8988T (cell line): ENCODE measurements around the gene CAPN15.

ENCODE experiments used
- DNase-seq: peaks from one replicate; pipeline ENCODE4 v3.0.0; 2011

The CAPN15 gene

DNA sequence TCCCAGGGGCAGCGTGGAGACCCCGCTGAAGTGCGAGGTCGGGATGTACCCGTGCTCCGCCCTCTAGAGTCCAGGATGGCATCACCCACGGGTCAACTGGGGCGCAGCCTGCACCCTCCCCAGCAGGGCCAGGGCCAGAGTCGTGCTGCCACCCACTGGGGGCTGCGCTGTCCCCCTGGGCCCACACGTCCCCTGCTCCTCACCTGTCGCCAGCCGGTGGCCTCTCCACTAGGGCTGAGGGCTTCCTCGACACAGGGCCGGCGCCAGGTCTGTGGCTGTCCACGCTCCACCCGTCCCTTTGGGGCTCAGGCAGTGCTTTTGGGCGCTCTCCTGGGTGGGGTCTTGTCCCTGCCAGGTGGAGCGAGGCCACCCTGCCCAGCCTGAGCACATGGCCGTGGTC, 21.1 kb downstream of the CAPN15 start:
- no peak for DNase-seq

DNA sequence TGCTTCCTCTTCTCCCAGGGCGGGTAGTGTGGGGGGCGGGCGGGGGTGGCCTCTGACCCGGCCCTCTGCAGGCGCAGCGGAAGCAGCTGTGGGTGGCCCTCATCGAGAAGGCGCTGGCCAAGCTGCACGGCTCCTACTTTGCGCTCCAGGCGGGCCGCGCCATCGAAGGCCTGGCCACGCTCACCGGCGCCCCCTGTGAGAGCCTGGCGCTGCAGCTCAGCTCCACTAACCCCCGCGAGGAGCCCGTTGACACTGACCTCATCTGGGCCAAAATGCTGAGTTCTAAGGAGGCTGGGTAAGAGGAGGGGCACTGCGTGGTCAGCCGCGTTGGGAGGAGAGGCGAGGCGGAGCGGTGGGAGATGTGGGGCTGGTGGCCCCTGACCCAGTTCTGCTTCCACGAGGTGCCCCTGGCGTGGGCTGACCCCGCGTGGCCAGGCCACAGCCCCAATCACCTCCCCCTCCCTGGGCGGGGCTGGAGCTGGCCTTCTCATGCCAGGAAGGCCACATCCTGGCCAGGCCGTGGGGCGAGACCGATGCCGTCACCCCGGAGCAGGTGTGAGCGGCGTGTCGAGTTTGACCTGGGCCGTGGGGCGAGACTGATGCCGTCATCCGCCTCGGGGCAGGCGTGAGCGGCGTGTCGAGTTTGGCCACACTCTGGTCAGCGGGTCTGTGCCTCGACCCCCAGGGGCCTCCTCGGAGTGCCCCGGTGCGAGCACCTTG, 22.2 kb downstream of the CAPN15 start:
- DNase-seq, result no peak

- no peak for DNase-seq
Measured at GRCh38 chr16:551210-551609, 23.7 kb downstream of the CAPN15 start.

- no peak for DNase-seq
Measured at GRCh38 chr16:552171-552570, 24.7 kb downstream of the CAPN15 start.

- no peak for DNase-seq
Measured at GRCh38 chr16:553601-554296, 26.2 kb downstream of the CAPN15 start.

DNA sequence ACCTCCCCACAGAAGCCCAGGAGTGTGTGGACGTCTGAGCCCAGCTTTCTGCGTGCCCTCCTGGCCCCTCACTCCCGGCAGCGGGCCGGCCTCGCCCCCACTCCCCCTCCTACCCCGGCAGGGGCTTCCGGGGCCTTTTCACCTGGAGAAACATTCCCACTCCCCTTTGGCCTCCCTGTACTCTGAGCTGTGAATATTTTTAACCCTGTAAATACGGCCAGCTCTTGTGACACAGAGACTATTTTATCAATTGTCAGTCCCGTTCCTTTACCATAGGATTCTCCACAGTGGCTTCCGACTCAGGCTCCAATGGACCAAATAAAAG, 26.7 kb downstream of the CAPN15 start:
- no peak for DNase-seq

GRCh38 chr16:554640-555365, 27.3 kb downstream of the CAPN15 start:
- DNase-seq, result no peak

- no peak for DNase-seq
Measured at GRCh38 chr16:555528-556473, 28.3 kb downstream of the CAPN15 start.

- DNase-seq, result no peak
Measured at GRCh38 chr16:556474-557173, 29.1 kb downstream of the CAPN15 start.

DNA sequence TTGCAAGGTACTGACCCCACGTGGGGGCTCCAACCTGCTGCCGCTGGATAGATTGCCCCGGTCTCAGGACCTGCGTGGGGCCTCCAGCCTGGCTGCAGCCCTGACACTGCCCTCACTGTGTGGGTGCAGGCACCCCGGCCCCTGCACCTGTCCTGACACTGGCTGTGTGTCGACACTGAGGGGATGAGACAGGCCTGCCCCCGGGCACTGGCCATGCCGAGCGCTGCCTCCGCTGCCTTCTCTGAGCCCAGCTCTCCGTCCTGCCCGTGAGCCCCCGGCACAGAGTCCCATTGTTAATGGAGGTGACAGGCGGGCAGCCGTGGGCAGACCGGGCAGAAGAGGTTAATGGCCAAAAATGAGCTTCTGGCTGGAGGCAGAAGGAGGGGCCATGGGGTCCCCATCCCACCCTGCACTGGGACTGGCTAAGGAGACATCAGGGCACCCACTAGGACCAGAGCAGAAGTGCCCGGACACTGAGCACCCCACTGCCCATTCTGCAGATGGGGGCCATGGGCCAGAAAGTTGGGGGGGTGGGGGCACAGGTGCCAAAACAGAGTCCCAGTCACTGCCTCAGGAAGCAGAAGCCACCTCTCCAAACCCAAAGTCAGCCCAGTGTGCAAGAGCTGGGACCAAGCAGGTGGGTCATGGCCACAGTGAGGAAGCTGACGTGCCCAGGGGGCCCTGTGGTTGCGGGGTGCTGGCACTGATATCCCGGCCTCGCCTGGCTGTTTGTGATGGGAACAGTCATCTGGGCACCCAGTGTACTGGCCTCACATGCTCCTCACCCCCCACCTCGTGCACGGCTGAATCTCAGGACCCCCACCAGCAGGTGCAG, 30.2 kb downstream of the CAPN15 start:
- no peak for DNase-seq

DNA sequence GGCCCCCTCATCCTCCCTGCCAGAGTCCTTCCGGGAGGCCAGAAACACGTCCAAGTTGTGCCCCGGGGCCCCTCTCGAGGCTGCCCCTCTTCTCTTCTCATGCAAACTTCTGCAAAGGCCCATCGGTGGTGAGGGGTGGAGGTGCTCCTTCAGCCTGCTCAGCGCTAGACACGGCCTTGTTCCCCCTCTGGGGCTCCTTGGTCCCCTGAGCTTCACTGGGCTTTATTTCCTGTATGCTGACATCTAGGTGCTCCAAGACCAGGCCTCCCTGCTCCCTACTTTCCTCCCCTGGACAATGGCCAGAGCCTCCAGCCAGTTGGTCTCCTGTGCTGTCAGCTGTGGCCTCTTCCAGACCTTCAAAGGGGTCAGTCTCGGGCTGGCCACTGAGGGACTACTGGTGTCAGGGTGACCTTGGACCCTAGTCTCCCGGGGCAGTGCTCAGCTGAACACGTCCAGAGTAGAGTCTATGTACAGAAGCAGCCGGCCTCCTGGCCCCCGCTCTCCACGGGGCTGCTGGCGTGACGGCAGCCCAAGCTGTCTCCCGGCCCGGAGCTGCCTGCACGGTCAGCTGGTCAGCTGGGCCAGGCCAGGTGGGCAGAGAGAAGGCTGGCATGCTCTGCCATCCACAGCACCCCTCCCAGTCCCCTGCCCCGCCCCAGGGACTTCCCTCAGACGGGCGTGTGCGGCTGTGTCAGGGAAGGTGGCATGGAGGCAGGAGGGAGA, 30.9 kb downstream of the CAPN15 start:
- DNase-seq, result no peak

- DNase-seq, result no peak
Measured at GRCh38 chr16:559021-559380, 31.5 kb downstream of the CAPN15 start.

- no peak for DNase-seq
Measured at GRCh38 chr16:559411-560203, 32.1 kb downstream of the CAPN15 start.

- DNase-seq, result no peak
Measured at GRCh38 chr16:560204-560700, 32.7 kb downstream of the CAPN15 start, which contains the start of gene PRR35. PRR35 (plus strand) TSS chr16:560394; CDS start chr16:563295, 2,901 bp downstream.

DNA sequence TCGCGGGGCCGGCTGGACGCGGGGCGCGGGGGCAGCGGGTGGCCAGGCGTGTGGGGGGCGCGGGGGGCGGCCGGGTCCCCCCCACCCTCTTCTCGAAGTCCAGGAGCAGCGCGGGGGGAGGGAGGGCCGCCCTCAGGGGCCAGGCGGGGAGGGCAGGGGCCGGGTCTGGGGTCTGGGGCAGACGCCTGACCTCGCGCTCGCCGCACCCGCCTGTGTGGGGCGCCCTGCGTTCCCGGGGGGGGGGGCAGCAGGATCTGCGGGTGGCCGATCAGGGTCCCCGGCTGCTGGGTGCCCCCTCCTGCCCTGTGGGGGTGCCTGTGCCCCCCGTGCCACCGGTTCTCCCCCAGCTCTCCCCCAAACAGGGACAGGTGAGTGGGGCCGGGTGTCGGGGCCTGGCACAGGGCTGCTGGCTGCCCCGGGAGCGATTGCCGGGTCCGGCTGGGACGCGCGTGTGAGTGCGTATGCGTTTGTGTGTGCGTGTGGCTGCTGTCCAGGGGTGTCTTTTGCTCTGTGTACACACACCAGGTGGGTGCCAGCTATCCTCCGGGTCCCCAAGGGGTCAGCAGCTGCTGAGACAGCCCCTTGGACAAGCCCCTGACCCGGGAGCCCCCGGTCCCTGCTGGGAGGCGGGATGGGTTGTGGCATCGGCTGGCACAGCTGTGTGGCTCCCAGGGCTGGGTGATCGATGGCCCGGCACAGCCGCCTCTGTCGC, 33.3 kb downstream of the CAPN15 start:
- DNase-seq, result no peak

GRCh38 chr16:561413-561794, 33.9 kb downstream of the CAPN15 start:
- DNase-seq, result no peak

GRCh38 chr16:561957-562938, 34.7 kb downstream of the CAPN15 start:
- no peak for DNase-seq
